RPMI7951 (cell line): ENCODE data around the gene STXBP2. TPM values are rescaled to one million over a fixed set of nuclear protein-coding genes. Genes with fewer than 3 reads are reported as not detected.
A peak's percentile ranks its signal among the peaks of the same experiment; 100 is the strongest.

ENCODE experiments used
- DNase-seq: peaks from one replicate; pipeline ENCODE4 v3.0.0-alpha.2; 2012; ENCODE audit warnings: low read depth
- total RNA-seq: library from RNA; depleted of rRNA; stranded (reverse); fragments of >200 nt; shearing (Covaris generic); gene quantifications from 2 replicates; pipeline ENCODE4 v1.2.3, GENCODE V29; 2014

The STXBP2 gene
- total RNA-seq, 1 experiment from 2014 or later: 1.3 TPM

GRCh38 chr19:7612282-7613274, 24.3 kb upstream of the STXBP2 start:
- DNase-seq: no peak

DNA sequence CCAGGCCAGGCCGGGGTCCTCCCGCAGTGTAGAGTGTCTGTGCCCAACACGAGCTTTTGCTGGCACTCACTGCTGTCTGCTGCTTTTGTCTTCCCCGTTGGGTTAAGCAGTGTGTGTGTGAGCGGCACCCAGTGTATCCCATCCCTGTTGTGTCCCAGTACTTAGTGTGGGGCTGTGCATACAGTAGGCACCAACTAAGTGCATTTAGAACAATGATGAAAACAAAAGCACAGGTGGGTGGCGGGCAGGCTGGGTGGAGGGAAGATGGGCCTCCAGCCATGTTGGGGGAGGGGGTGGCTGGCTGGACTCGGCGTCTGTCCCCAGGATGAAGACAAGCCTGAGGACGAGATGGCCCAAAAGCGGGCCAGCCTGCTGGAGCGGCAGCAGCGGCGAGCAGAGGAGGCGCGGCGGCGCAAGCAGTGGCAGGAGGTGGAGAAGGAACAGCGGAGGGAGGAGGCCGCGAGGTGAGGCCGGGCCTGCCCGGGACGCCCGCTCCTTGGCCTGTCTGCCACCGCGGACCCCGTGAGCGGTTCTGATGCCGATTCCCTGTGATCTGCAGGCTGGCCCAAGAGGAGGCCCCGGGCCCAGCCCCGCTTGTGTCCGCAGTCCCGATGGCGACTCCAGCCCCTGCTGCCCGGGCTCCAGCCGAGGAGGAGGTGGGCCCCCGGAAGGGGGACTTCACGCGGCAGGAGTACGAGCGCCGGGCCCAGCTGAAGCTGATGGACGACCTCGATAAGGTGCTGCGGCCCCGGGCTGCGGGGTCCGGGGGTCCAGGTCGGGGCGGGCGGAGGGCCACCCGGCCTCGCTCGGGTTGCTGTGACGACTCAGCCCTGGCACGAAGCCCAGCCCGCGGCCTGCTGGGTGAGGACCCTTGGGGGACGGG, 21.8 kb upstream of the STXBP2 start:
- no peak for DNase-seq

DNA sequence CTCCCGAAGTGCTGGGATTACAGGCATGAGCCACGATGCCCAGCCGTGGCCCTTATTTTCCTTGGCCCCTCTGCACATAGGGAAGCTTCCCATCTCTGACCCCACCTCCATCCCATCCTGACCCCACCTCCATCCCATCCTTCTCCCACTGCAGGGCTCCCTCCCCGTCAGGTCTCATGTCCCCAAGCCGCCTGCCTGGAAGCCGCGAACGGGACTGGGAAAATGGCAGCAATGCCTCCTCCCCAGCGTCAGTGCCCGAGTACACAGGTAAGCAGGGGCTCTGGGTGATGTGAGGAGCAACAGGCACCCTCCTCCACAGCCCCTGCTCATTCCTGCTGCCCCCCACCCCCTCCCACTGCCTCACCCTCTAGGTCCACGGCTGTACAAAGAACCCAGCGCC, 19.7 kb upstream of the STXBP2 start:
- no peak for DNase-seq

DNA sequence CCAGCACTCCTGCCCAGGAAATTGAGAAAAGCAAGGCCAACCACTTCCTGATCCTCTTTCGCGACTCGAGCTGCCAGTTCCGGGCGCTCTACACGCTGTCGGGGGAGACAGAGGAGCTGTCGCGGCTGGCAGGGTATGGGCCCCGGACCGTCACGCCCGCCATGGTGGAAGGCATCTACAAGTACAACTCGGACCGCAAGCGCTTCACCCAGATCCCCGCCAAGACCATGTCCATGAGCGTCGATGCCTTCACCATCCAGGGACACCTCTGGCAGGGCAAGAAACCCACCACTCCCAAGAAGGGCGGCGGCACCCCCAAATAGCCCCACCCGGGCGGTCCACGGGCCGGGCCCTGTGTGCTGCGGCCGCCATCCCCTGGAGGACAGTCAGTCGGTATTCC, 19.2 kb upstream of the STXBP2 start:
- DNase-seq: no peak

- DNase-seq: no peak
These were observed 18.6 kb upstream of the STXBP2 start for GRCh38 chr19:7618348-7618747.

GRCh38 chr19:7618771-7619510, 18.0 kb upstream of the STXBP2 start:
- DNase-seq: no peak

- DNase-seq: no peak
These were observed 17.1 kb upstream of the STXBP2 start for GRCh38 chr19:7619671-7620441.

DNA sequence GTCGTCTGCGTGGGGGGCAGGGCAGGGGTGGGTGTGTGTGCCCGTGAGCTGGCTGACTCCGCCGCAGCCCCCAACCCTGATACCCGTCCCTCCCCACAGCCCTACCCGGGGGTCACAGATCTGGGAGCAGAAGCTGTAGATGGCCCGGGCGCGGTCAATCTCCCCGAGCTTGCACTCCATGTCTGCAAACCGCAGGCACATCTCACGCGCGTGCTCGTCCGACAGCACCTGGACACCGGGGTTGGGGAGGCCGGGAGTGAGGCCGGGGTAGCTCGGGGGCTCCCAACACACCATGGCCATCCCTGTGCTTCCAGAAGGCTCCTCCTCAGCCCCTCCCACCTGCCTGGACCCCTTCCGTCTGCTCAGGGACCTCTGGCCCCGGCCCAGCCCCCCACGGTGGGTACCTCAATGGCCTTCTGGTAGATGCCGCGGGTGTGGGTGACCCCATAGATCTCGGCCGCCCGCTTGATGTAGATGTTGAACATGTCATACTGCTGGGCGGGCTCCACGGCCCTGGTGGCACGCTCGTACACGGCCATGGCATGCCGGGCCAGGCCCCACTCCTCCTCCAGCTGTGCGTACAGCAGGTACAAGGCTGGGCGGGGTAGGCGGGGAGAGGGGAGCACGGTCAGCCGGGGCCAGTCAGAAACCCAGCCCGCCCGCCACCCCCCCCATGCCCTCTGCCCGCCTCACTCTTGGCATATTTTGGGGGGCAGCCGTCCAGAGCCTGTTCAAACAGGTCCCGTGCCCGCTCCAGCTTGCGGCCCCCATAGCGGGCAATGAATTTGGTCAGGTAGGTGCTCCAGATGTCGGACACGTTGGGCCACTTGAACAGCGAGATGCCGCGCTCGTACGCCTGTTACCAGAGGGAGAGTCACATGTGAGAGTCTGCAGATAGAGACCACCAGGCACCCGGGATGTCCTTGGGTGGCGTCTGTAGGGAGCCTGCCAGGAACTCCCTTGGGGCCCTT, 16.2 kb upstream of the STXBP2 start:
- no peak for DNase-seq

DNA sequence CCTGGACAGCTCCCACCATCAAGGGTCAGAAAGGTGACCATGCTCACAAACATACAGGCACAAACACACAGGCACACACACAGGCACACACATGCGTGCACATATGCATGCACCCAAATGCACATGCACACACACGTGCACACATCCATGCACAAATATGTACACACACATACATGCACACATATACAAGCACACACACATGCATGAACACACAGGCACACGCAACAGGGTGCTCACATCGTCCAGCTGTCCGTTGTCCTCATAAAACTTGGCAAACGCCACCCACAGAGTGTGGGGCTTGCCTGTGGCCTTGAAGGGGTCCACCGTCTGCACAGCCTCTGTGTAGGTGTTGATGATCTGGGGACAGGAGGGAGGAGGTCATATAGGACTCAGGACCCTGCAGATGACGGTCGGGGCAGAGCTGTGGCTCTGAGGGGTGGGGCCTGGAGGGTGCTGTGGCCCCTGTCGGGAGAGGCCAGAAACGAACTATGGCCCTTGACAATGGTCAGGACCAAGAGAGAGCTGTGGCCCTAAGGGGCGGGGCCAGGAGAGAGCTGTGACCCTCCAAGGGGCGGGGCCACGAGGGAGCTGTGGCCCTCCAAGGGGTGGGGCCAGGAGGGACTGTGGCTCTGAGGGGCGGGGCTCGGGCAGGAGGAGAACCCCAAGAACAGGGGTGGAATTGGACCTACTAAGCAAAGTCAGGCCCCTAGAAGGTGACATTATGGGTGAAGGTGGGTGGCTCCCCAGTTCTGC, 13.8 kb upstream of the STXBP2 start:
- no peak for DNase-seq

DNA sequence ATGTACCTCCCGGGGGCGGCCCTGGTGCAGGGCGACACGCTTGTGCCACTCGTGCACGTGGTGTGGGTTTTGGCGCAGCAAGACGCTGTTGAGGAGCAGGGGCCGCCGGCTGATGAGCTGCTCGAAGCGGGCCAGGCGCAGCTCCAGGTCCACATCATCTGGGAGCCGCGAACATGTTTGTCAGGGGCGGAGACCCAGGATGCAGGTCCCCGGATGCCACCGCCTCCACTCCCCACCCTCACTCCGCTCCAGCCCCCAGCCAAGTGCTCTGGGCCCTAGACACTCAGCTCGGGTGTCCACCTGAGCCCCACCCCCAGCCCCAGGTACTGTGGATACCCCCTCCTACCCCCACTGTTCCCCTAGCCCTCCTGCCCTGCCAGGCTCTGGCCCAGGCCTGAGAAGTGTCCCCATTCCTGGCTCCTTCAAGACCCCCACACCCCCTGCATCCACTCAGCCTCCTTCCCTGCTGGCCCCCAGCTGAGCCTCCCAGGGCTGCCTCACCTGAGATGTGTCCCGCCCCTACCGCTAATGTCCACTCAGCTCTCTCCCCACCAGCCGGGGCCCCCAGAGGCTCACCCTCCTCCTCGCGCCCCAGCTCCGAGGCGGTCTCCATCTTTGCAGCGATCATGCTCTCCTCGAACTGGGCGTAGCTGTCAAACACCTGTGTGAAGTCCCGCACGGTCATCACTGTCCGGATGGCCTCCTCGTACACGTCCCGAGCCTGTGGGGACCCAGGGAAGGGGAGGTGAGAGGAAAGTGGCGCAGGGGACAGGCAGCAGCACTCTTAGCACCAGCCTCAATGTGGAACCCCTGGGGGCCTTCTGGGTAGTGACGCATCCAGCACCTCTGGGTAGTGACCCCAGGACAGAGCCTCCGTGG, 12.9 kb upstream of the STXBP2 start:
- DNase-seq: no peak

- no peak for DNase-seq
These were observed 12.1 kb upstream of the STXBP2 start for GRCh38 chr19:7624810-7625209.

DNA sequence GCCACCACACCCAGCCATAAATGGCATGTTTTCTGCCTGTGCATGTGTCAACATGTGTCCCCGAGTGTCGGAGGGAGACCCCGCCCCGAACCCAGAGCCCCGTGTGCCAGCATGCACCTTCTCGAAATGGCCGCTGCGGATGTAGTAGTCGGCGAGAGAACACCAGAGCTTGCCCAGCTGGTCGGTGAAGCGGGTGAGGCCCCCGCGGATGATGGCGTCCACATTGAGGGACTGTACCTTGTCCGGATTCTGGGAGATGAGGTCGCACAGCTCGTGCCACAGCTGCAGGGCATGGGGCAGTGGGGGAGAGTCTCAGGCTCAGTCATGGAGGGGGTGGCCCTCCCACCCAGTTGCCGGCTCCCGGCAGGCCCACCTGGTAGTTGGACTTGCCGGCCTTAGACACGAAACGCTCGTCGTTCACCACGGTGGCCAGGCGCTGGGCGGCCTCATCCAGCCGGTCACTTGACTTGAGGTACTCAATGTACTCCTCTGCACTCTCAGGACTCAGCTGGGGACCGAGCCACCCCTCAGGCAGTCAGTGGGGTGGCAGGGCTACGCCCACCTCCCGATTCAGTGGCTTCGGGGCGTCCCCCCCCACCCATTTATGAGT, 11.0 kb upstream of the STXBP2 start:
- no peak for DNase-seq

- no peak for DNase-seq
These were observed 9.7 kb upstream of the STXBP2 start for GRCh38 chr19:7627166-7627565.

- DNase-seq: no peak
These were observed 8.2 kb upstream of the STXBP2 start for GRCh38 chr19:7628589-7629311.

- DNase-seq: peak; percentile 98
These were observed 7.4 kb upstream of the STXBP2 start, which contains the start of the genes PET100 and XAB2 for GRCh38 chr19:7629347-7630054. Gene PET100 (plus strand): TSS chr19:7629793. CDS start chr19:7629834, 41 bp downstream. Gene XAB2 (minus strand): TSS chr19:7629545. CDS start chr19:7629527, 18 bp downstream.

- no peak for DNase-seq
These were observed 5.3 kb upstream of the STXBP2 start for GRCh38 chr19:7631577-7631976.
